ENCODE data around the gene IRF9. TPM values are rescaled to one million over a fixed set of nuclear protein-coding genes. Genes with fewer than 3 reads are reported as not detected.
A peak's percentile ranks its signal among the peaks of the same experiment; 100 is the strongest.

IRF9 gene
- total and polyA plus RNA-seq, 2 of the 13 experiments (the other 11 are each of a cell fraction or from before 2014, with no cell fraction given): 14.9 to 49.7 TPM

DNA sequence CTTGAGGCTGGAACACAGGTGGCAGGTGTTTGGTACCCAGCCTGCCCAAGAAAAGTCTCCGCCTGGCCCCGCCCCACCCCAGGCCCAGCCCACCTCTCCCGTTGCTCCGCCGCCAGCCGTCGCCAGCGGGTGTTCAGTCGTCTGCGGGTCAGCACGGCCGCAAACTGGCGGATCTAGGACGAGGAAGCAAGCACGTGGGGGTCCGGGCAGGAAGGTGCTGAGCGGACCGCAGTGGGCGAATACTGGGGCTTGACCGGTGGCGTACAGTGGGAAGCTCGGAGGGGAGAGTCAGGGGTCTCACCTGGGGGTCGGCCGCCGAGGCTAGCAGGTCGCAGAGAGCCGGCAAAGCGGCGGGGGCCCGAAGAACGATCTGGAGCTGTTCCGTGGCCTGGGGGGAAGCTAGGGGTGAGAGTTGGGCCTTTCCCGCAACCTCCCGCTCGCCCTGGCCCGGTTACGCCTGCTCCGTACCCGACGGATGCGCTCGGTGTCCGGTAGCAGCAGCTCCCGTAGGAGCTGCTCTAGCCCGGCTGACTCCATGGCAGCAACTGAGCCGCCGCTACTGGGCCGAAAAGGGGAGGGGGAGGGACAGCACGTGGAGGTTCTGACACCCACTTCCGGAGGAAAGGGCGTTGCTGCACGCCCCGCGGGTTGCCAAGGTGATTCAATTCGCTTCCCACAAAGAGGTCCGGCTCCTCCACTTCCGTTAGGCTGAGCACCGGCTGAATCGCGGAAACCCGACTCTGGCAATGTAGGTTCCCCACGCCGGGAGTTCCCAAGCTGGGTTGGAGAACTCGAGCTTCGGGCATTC, 27.4 kb downstream of the IRF9 start, which contains the start of gene IPO4 (continued):
- TF ChIP-seq ZC3H4 (CRISPR knock-in tag; IDR thresholded peaks at IDR 0.05; ENCODE audit: borderline replicate concordance): peak; percentile 82; the same call in 1 of the 2 replicates
- no peak; the same call in 1 of the 2 replicates for TF ChIP-seq ATF5 (CRISPR knock-in tag; IDR thresholded peaks at IDR 0.05; ENCODE audit: low read depth)
- TF ChIP-seq ZNF17 (CRISPR knock-in tag; IDR thresholded peaks at IDR 0.05): no peak
- no peak for TF ChIP-seq MAFG (CRISPR knock-in tag; IDR thresholded peaks at IDR 0.05)
- peak; percentile 86 for TF ChIP-seq ZNF12 (CRISPR knock-in tag; IDR thresholded peaks at IDR 0.05)
- peak; percentile 94 for TF ChIP-seq HNRNPH1 (optimal IDR thresholded peaks at IDR 0.05; ENCODE audit: low read depth, low read length)
- TF ChIP-seq TFE3 (CRISPR knock-in tag; IDR thresholded peaks at IDR 0.05): peak; percentile 96
- peak; percentile 94 for TF ChIP-seq ZBTB44 (CRISPR knock-in tag; IDR thresholded peaks at IDR 0.05)
- no peak for TF ChIP-seq MBD4 (IDR thresholded peaks at IDR 0.05; ENCODE audit: borderline replicate concordance, low read length)
- TF ChIP-seq, protein P1, sequence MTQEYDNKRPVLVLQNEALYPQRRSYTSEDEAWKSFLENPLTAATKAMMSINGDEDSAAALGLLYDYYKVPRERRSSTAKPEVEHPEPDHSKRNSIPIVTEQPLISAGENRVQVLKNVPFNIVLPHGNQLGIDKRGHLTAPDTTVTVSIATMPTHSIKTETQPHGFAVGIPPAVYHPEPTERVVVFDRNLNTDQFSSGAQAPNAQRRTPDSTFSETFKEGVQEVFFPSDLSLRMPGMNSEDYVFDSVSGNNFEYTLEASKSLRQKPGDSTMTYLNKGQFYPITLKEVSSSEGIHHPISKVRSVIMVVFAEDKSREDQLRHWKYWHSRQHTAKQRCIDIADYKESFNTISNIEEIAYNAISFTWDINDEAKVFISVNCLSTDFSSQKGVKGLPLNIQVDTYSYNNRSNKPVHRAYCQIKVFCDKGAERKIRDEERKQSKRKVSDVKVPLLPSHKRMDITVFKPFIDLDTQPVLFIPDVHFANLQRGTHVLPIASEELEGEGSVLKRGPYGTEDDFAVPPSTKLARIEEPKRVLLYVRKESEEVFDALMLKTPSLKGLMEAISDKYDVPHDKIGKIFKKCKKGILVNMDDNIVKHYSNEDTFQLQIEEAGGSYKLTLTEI (CRISPR knock-in tag; conservative IDR thresholded peaks at IDR 0.05): no peak
- TF ChIP-seq IKZF1 (IDR thresholded peaks at IDR 0.05): no peak
- peak; percentile 41 for TF ChIP-seq PBX2 (CRISPR knock-in tag; IDR thresholded peaks at IDR 0.05)
- TF ChIP-seq KMT2B (CRISPR knock-in tag; IDR thresholded peaks at IDR 0.05): peak; percentile 99
- TF ChIP-seq ZNF232 (CRISPR knock-in tag; IDR thresholded peaks at IDR 0.05; ENCODE audit: borderline replicate concordance): peak; percentile 93
- TF ChIP-seq ATF7 (IDR thresholded peaks at IDR 0.05): no peak
- TF ChIP-seq ATF7 (CRISPR knock-in tag; IDR thresholded peaks at IDR 0.05): peak; percentile 42
- TF ChIP-seq ZNF335 (CRISPR knock-in tag; IDR thresholded peaks at IDR 0.05): peak; percentile 99
- TF ChIP-seq ATF1 (CRISPR knock-in tag; IDR thresholded peaks at IDR 0.05): no peak
- TF ChIP-seq KLF9 (CRISPR knock-in tag; IDR thresholded peaks at IDR 0.05; ENCODE audit: low read depth): peak; percentile 98
- TF ChIP-seq TARDBP (CRISPR knock-in tag; IDR thresholded peaks at IDR 0.05): peak; percentile 100
- TF ChIP-seq KLF6 (CRISPR knock-in tag; IDR thresholded peaks at IDR 0.05): peak; percentile 98
- TF ChIP-seq ZFP91 (CRISPR knock-in tag; IDR thresholded peaks at IDR 0.05; ENCODE audit: borderline replicate concordance): no peak

All from HepG2 (cell line).